ENCODE measurements around the gene RUNX1. TPM values are rescaled to one million over a fixed set of nuclear protein-coding genes. Genes with fewer than 3 reads are reported as not detected.

Gene RUNX1
- total RNA-seq, 1 experiment from 2014 or later, result 0.52 TPM

DNA sequence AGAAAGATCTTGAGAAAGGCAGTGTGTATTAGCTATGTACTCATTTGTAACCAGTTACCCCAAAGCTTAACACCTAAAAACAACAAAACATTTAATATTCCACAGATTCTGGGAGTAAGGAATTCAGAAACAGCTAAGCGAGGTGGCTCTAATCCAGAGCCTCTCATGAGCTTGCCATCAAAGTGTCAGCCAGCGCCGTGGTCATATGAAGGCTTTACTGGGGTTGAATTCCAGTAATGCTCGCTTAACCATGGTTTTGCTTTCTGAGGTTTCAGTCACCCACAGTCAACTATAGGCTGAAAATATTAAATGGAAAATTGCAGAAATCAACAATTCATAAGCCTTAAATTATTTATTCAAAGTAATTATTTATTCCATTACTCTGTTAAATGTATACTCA, 278.5 kb downstream of the RUNX1 start:
- intact Hi-C loops (cut with micrococcal nuclease; ENCODE audit: unreplicated experiment), result no loop called here
- Histone ChIP-seq H3K4me3 (ENCODE audit: low read depth, low read length, poor library complexity, severe bottlenecking) (no peak overlapping the region), H3K36me3 (ENCODE audit: insufficient read depth, low read length, poor library complexity, severe bottlenecking) (no peaks in the 10 kb centered on the region), H3K27ac (ENCODE audit: low read depth, low read length, poor library complexity, severe bottlenecking) (no peak overlapping the region), H3K9me3 (ENCODE audit: low read depth, low read length, poor library complexity, severe bottlenecking) (no peaks in the 10 kb centered on the region), H3K27me3 (replicated peaks; ENCODE audit: insufficient read depth, low read depth, low read length, poor library complexity) (no peaks in the 10 kb centered on the region), H3K4me1 (ENCODE audit: insufficient read depth, low read length, poor library complexity, severe bottlenecking) (no peaks in the 10 kb centered on the region)
- TF ChIP-seq, protein P1, sequence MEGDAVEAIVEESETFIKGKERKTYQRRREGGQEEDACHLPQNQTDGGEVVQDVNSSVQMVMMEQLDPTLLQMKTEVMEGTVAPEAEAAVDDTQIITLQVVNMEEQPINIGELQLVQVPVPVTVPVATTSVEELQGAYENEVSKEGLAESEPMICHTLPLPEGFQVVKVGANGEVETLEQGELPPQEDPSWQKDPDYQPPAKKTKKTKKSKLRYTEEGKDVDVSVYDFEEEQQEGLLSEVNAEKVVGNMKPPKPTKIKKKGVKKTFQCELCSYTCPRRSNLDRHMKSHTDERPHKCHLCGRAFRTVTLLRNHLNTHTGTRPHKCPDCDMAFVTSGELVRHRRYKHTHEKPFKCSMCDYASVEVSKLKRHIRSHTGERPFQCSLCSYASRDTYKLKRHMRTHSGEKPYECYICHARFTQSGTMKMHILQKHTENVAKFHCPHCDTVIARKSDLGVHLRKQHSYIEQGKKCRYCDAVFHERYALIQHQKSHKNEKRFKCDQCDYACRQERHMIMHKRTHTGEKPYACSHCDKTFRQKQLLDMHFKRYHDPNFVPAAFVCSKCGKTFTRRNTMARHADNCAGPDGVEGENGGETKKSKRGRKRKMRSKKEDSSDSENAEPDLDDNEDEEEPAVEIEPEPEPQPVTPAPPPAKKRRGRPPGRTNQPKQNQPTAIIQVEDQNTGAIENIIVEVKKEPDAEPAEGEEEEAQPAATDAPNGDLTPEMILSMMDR (conservative IDR thresholded peaks at IDR 0.05; ENCODE audit: low read depth, low read length), result no peak
- TF ChIP-seq EZH2 (IDR thresholded peaks at IDR 0.05; ENCODE audit: borderline replicate concordance, low read depth, low read length, poor library complexity, severe bottlenecking), result no peak
- CTCF ChIA-PET, result no interaction called here
- no peak for DNase-seq (ENCODE audit: low spot score)
- BruUV-seq (replicated peaks), result no TSS peak
- POLR2A ChIA-PET (ENCODE audit: low non-redundant PET), result no interaction called here

DNA sequence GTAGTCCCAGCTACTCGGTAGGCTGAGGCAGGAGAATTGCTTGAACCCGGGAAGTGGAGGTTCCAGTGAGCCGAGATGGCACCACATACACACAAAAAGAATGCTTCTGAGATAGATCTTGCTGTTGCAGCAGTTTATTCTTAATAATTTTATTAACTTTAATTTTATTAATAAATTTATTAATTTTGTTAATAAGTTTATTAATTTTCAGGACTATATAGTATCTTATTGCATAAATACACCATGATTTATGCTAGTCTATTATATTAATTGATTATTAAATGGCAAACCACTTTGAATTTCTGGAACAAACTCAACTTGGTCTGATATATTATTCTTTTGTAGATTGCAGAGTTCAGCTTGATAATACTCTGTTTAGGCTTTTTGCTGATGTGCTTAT, 280.8 kb downstream of the RUNX1 start:
- no peak overlapping the region for H3K4me3 ChIP-seq (ENCODE audit: low read depth, low read length, poor library complexity, severe bottlenecking)
- no TSS peak for BruUV-seq (replicated peaks)
- no peak overlapping the region for H3K27ac ChIP-seq (ENCODE audit: low read depth, low read length, poor library complexity, severe bottlenecking)
- no peaks in the 10 kb centered on the region for H3K9me3 ChIP-seq (ENCODE audit: low read depth, low read length, poor library complexity, severe bottlenecking)
- ChIA-PET POLR2A (ENCODE audit: low non-redundant PET) (no interaction called here), CTCF (no interaction called here)
- H3K36me3 ChIP-seq (ENCODE audit: insufficient read depth, low read length, poor library complexity, severe bottlenecking), result no peaks in the 10 kb centered on the region
- intact Hi-C loops (cut with micrococcal nuclease; ENCODE audit: unreplicated experiment), result no loop called here
- no peaks in the 10 kb centered on the region for H3K27me3 ChIP-seq (replicated peaks; ENCODE audit: insufficient read depth, low read depth, low read length, poor library complexity)
- TF ChIP-seq EZH2 (IDR thresholded peaks at IDR 0.05; ENCODE audit: borderline replicate concordance, low read depth, low read length, poor library complexity, severe bottlenecking), result no peak
- TF ChIP-seq, protein P1 (conservative IDR thresholded peaks at IDR 0.05; ENCODE audit: low read depth, low read length), result no peak
- no peaks in the 10 kb centered on the region for H3K4me1 ChIP-seq (ENCODE audit: insufficient read depth, low read length, poor library complexity, severe bottlenecking)
- no peak for DNase-seq (ENCODE audit: low spot score)

DNA sequence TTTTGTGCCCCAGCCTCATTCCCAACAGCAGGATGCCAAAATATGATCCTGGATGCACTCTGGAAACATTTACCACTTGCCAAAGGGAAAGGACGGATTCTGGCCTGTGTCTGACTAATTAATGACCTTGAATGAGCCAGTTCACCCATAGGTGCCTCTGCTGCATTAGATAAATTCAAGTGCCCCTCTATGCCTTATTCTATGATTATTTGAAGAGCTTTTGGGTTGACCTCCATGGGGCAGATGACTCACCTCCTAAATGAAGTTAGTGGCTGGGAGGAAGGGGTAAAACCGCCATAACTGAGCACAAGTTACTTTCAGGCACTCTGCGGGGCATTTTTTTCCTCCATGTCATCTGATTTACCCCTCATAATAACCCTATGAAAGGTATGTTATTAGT, 282.2 kb downstream of the RUNX1 start:
- Histone ChIP-seq H3K36me3 (ENCODE audit: insufficient read depth, low read length, poor library complexity, severe bottlenecking) (no peaks in the 10 kb centered on the region), H3K9me3 (ENCODE audit: low read depth, low read length, poor library complexity, severe bottlenecking) (no peaks in the 10 kb centered on the region), H3K4me1 (ENCODE audit: insufficient read depth, low read length, poor library complexity, severe bottlenecking) (no peaks in the 10 kb centered on the region), H3K4me3 (ENCODE audit: low read depth, low read length, poor library complexity, severe bottlenecking) (no peak overlapping the region), H3K27ac (ENCODE audit: low read depth, low read length, poor library complexity, severe bottlenecking) (no peak overlapping the region), H3K27me3 (replicated peaks; ENCODE audit: insufficient read depth, low read depth, low read length, poor library complexity) (no peaks in the 10 kb centered on the region)
- intact Hi-C loops (cut with micrococcal nuclease; ENCODE audit: unreplicated experiment), result no loop called here
- POLR2A ChIA-PET (ENCODE audit: low non-redundant PET), result no interaction called here
- BruUV-seq (replicated peaks), result no TSS peak
- TF ChIP-seq, protein P1 (conservative IDR thresholded peaks at IDR 0.05; ENCODE audit: low read depth, low read length), result no peak
- TF ChIP-seq EZH2 (IDR thresholded peaks at IDR 0.05; ENCODE audit: borderline replicate concordance, low read depth, low read length, poor library complexity, severe bottlenecking), result no peak
- no peak for DNase-seq (ENCODE audit: low spot score)
- CTCF ChIA-PET, result no interaction called here

Measured in A673 (cell line).